HG02973 (cell line): ENCODE measurements around the gene PLCB3.
"Not testable (repeated sequence)": the region's sequence is repeated elsewhere in the genome, so short reads cannot be mapped to it uniquely, and the experiment has no call there.

Source experiments
- ATAC-seq: cut with Tn5 transposase; IDR thresholded peaks from one replicate; pipeline ENCODE4 v1.9.1; 2021; ENCODE audit warnings: moderate library complexity; ENCODE audit not compliant: unreplicated experiment

The PLCB3 gene

GRCh38 chr11:64303109-64304031, 52.0 kb downstream of the PLCB3 start:
- no peak for ATAC-seq

- no peak for ATAC-seq
These were observed 52.6 kb downstream of the PLCB3 start for GRCh38 chr11:64304032-64304315.

DNA sequence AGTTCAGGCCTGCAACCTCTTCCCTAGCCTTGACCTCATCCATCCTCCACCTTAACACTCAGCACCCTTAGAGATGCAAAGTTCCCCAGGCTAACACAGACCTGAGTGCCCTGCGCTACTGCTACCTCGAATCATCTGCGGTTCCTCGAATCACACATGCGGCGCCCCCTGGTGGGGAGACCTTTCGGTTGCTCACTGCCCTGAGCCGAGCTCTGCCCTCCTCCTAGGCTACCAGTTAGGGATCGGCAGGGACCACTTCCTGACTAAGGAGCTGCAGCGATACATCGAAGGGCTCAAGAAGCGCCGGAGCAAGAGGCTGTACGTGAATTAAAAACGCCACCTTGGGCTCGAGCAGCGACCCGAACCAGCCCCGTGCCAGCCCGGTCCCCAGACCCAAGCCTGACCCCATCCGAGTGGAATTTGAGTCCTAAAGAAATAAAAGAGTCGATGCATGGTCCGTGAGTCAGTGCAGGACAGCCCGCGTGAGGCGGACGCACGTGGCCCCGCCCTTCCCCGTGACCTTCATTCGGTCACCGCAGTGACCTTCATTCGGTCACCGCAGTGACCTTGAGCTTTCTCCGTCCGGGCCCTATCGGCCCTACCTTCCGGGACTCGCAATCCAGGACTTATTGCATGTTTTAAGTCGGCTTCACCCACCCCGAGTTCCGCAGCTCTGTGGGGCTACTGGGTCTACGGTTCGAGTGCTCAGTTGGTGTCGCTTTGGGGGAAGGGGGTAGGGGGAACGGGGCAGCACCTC, 53.2 kb downstream of the PLCB3 start:
- peak; percentile 7 for ATAC-seq

DNA sequence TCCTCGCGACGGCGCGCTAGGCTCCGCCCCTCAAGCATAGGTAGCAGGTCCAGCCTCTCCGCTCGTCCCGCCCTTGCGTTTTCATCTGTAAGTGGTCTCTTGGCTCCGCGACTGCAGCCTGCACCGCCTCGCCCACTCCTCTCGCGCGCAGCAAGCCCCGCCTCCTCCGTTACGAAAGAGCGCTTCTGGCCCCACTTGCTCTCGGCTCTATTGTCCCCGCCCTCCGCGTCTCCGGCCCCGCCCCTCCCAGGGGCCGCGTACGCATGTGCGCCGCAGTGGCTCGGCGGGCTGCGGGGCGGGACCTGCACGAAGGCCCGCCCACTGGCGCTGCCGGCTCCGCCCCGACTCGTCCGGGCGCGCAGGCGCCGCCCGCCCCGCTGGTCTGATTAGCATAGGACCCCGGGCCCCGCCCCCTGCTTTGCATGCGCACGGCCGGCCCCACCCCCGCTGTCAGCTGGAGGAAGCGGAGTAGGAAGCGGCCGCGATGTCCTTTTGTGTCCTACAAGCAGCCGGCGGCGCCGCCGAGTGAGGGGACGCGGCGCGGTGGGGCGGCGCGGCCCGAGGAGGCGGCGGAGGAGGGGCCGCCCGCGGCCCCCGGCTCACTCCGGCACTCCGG, 53.9 kb downstream of the PLCB3 start, which contains the start of gene ESRRA:
TSS of gene ESRRA (plus strand) at position 450 of the 616 bp plus-strand sequence. CDS start 1,656 bp downstream, outside the sequence.
- peak; percentile 61 for ATAC-seq

DNA sequence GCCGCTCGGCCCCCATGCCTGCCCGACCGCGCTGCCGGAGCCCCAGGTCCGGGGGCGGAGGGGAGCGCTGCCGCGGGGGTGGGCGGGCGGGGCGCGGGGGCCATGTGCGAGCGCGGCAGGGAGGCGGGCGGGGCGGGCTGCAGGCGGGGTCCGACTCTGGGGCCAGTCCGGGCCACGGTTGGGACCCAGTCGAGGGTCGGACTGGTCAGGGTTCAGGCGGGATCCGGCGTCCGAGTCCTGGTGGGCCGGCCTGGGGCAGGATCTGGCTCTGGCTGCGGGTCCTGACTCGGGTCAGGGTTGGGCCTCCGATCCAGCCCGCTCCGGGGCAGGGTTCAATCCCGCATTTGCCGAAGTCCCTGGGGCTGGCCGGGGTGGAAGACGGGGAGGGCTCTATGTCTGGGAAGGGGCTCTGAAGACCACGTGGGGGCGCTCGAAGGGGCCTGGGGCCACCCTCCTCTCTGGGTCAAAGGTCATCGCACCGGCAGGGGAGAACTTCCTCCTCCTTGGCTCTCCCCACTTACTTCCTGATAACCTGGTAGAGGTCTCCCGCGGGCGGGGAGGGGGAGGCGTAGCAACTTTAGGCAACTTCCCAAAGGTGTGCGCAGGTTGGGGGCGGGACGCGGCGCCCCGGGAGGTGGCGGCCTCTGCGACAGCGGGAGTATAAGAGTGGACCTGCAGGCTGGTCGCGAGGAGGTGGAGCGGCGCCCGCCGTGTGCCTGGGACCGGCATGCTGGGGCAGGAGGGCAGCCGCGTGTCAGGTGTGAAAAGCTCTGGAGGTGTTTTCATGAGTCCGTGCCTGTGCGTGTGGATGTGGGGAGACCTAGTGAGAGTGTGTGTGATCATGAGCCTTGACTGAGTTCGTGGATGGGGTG, 54.6 kb downstream of the PLCB3 start:
- ATAC-seq: peak; percentile 16

- no peak for ATAC-seq
These were observed 55.2 kb downstream of the PLCB3 start for GRCh38 chr11:64306563-64306875.

- no peak for ATAC-seq
These were observed 55.7 kb downstream of the PLCB3 start for GRCh38 chr11:64306876-64307622.

- not testable (repeated sequence) for ATAC-seq
These were observed 56.5 kb downstream of the PLCB3 start for GRCh38 chr11:64307795-64308194.

DNA sequence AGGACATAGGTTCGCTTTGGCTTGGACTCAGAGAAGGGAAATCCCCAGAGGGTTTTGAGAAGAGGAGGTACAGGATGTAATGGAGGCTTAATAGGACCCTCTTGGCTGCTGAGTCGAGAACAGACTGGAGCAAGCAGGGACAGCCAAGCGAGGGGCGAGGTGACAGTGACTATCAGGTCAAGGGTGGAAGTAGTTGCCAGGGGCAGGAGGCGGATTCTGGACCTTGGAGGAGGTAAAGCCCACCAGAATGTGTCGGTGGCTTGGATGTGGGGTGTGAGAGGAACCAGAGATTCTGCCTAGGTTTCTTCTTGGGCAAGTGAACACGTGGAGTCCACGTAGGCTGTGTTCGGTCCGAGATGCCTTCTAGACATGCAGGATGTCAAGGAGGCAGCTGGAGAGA, 61.6 kb downstream of the PLCB3 start:
- ATAC-seq: no peak

- ATAC-seq: no peak
These were observed 62.3 kb downstream of the PLCB3 start for GRCh38 chr11:64313491-64314145.

- ATAC-seq: no peak
These were observed 62.9 kb downstream of the PLCB3 start for GRCh38 chr11:64314146-64314804.

DNA sequence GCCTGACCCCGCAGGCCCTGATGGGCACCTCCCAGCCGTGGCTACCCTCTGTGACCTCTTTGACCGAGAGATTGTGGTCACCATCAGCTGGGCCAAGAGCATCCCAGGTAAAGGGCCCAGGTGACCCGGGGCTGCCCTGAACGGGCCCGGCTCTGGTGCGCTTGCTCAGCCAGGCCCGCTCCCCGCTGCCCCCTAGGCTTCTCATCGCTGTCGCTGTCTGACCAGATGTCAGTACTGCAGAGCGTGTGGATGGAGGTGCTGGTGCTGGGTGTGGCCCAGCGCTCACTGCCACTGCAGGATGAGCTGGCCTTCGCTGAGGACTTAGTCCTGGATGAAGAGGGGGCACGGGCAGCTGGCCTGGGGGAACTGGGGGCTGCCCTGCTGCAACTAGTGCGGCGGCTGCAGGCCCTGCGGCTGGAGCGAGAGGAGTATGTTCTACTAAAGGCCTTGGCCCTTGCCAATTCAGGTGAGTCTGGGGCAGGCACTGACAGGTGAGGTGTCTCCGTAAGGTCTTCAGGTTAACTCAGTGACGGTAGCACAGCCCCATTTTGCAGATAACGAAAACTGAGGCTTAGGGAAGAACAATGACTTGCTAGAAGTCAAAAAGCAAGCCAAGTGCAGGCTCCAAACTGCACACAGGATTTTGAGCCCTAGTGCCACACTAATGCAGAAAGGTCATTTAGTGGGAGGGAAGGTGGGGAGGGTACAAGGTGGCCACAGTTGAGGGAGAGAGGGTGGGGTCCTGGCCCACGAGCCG, 63.7 kb downstream of the PLCB3 start:
- no peak for ATAC-seq

- not testable (repeated sequence) for ATAC-seq
These were observed 64.6 kb downstream of the PLCB3 start for GRCh38 chr11:64315667-64316526.

GRCh38 chr11:64316672-64317324, 65.5 kb downstream of the PLCB3 start:
- peak; percentile 10 for ATAC-seq

GRCh38 chr11:64317325-64317960, 66.1 kb downstream of the PLCB3 start, which contains the start of gene TRMT112:
TSS of gene TRMT112 (minus strand) at chr11:64317559. CDS start at chr11:64317526, 33 bp downstream.
- ATAC-seq: peak; percentile 50
